DOHH2 (cell line): ENCODE measurements around the gene KLF16.

ENCODE experiments used
- EZH2phosphoT487 ChIP-seq: fragments of 200-600 bp; sonication (generic); IDR thresholded peaks from 2 replicates; pipeline ENCODE4 v1.6.1; 2017; ENCODE audit warnings: borderline replicate concordance, mild to moderate bottlenecking, antibody characterized with exemption, low read length, moderate library complexity, mixed read lengths
- TF ChIP-seq, protein P1 (sequence below): fragments of 200-600 bp; sonication (generic); IDR thresholded peaks from one replicate; pipeline ENCODE4 v1.5.1; 2014; ENCODE audit warnings: antibody characterized with exemption, mild to moderate bottlenecking, low read depth, low read length; ENCODE audit not compliant: poor library complexity, severe bottlenecking

DNA sequence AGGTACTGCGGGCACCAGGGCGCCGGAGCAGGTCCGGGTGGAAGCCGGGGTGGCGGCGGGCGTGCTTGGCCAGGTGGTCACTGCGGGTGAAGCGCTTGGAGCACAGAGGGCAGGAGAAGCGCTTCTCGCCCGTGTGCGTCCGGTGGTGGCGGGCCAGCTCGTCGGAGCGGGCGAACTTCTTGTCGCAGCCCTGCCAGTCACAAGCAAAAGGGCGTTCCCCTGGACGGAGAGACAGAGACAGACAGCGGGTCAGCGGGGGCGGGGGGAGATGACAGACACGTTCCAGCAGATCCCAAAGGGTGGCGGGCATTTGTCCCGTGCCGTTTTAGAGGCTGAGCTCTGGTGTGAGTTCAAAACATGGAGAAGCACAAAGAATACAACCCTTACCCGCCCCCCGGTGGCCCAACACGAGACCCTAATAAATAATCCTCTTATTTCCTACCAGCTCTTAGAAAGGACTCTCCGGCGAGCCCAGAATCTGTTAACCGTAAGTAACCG lies 8.8 kb downstream of the KLF16 start:
- TF ChIP-seq, protein P1, sequence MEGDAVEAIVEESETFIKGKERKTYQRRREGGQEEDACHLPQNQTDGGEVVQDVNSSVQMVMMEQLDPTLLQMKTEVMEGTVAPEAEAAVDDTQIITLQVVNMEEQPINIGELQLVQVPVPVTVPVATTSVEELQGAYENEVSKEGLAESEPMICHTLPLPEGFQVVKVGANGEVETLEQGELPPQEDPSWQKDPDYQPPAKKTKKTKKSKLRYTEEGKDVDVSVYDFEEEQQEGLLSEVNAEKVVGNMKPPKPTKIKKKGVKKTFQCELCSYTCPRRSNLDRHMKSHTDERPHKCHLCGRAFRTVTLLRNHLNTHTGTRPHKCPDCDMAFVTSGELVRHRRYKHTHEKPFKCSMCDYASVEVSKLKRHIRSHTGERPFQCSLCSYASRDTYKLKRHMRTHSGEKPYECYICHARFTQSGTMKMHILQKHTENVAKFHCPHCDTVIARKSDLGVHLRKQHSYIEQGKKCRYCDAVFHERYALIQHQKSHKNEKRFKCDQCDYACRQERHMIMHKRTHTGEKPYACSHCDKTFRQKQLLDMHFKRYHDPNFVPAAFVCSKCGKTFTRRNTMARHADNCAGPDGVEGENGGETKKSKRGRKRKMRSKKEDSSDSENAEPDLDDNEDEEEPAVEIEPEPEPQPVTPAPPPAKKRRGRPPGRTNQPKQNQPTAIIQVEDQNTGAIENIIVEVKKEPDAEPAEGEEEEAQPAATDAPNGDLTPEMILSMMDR, result no peak
- no peak for TF ChIP-seq EZH2phosphoT487
